Right lung (tissue), 5 donors: ENCODE results near the gene CITED2. TPM values are rescaled to one million over a fixed set of nuclear protein-coding genes. Genes with fewer than 3 reads are reported as not detected.

Source experiments
- DNase-seq, 2 donors: peaks; one replicate each; pipeline ENCODE4 v3.0.0-alpha.2; 2013
- polyA plus RNA-seq, 5 donors: library from polyadenylated mRNA; unstranded; fragments of 120-200 nt; gene quantifications; one replicate each; pipeline versions ENCODE4 v1.2.1 to v1.2.3, GENCODE V29; 2013; ENCODE audit warnings: inconsistent platforms in 1 of 5, low replicate concordance in 1 of 5; ENCODE audit not compliant: insufficient read length in 5 of 5, insufficient read depth in 1 of 5

Gene CITED2
- polyA plus RNA-seq, 5 donors, result 85.9 to 158 (median 112) TPM

- DNase-seq, result no peak
These were observed 39.5 kb downstream of the CITED2 start for GRCh38 chr6:139334806-139335446.

- no peak for DNase-seq
These were observed 43.5 kb downstream of the CITED2 start for GRCh38 chr6:139330826-139331500.

- no peak for DNase-seq
These were observed 44.1 kb downstream of the CITED2 start for GRCh38 chr6:139330306-139330705.

GRCh38 chr6:139329224-139329623, 45.2 kb downstream of the CITED2 start:
- no peak for DNase-seq

- DNase-seq, result no peak
These were observed 47.4 kb downstream of the CITED2 start for GRCh38 chr6:139327038-139327437.

- DNase-seq, result no peak
These were observed 48.8 kb downstream of the CITED2 start for GRCh38 chr6:139325686-139326085.

GRCh38 chr6:139325125-139325524, 49.3 kb downstream of the CITED2 start:
- no peak for DNase-seq

GRCh38 chr6:139324301-139324555, 50.2 kb downstream of the CITED2 start:
- no peak for DNase-seq

GRCh38 chr6:139323511-139324300, 50.7 kb downstream of the CITED2 start:
- DNase-seq, result peak; percentile 69 to 77

Other genes with a start within 250 kb of the CITED2 start
- 10 to 100 TPM; 14.6 to 19.8 (median 17.8) TPM for gene HECA, start 239.6 kb downstream of the CITED2 start, polyA plus RNA-seq
- 1 to 10 TPM; 1.4 to 3.6 (median 1.8) TPM for gene TXLNB, start 82.7 kb downstream of the CITED2 start, polyA plus RNA-seq